Gastrocnemius medialis (tissue), 4 donors: Measurements from ENCODE around the gene PRKAA2.

Source experiments
- CTCF ChIP-seq, 5 experiments: fragments of 450-650 bp in 3 of 5; fragments of 200-600 bp in 2 of 5; sonication (generic) in 2 of 5; IDR thresholded peaks in 4 of 5; conservative IDR thresholded peaks in 1 of 5; 1 replicate in 4 of 5; 2 replicates in 1 of 5; pipeline ENCODE4 v1.5.1; 2016 to 2019; ENCODE audit warnings: antibody characterized with exemption in 5 of 5, mild to moderate bottlenecking in 3 of 5, moderate library complexity in 3 of 5
- POLR2A ChIP-seq, 2 donors: fragments of 450-650 bp; IDR thresholded peaks; one replicate each; pipeline ENCODE4 v1.6.1; 2017; ENCODE audit warnings: antibody characterized with exemption in 2 of 2, mild to moderate bottlenecking in 2 of 2, moderate library complexity in 2 of 2

- TF ChIP-seq CTCF (IDR thresholded peaks at IDR 0.05 in 4 of 5, conservative IDR thresholded peaks at IDR 0.05 in 1 of 5), result no peak
- no peak for TF ChIP-seq POLR2A (IDR thresholded peaks at IDR 0.05)
Observed at GRCh38 chr1:56688522-56689026, 43.5 kb downstream of the PRKAA2 start.
